Muscle layer of colon (tissue), 2 donors: ENCODE data around the gene IFNAR1.
"Not testable (repeated sequence)": the region's sequence is repeated elsewhere in the genome, so short reads cannot be mapped to it uniquely, and the experiment has no call there.

Experiments
- H3K27ac ChIP-seq: one replicate; pipeline ENCODE4 v1.7.0; 2013; ENCODE audit warnings: low read depth, mild to moderate bottlenecking, low read length, moderate library complexity
- H3K27me3 ChIP-seq, 2 donors: one replicate each; pipeline ENCODE4 v1.7.0; 2013; ENCODE audit warnings: low read length in 2 of 2, mild to moderate bottlenecking in 2 of 2; ENCODE audit not compliant: insufficient read depth in 2 of 2, control insufficient read depth in 1 of 2
- H3K36me3 ChIP-seq: one replicate; pipeline ENCODE4 v1.7.0; 2013; ENCODE audit warnings: mild to moderate bottlenecking, low read length; ENCODE audit not compliant: insufficient read depth
- H3K4me1 ChIP-seq: one replicate; pipeline ENCODE4 v1.7.0; 2013; ENCODE audit warnings: mild to moderate bottlenecking, low read length; ENCODE audit not compliant: insufficient read depth
- H3K4me3 ChIP-seq, 2 donors: one replicate each; pipeline ENCODE4 v1.7.0; 2013; ENCODE audit warnings: low read length in 2 of 2, low read depth in 1 of 2, mild to moderate bottlenecking in 1 of 2, moderate library complexity in 1 of 2
- H3K9ac ChIP-seq: one replicate; pipeline ENCODE4 v1.7.0; 2013; ENCODE audit warnings: low read length
- H3K9me3 ChIP-seq: one replicate; pipeline ENCODE4 v1.7.0; 2013; ENCODE audit warnings: mild to moderate bottlenecking, low read length
- donor health status: abdominal sarcoma.
- donor health status: Adenocarcinoma of cecum.

IFNAR1 gene

GRCh38 chr21:33369586-33369985, 44.8 kb downstream of the IFNAR1 start:
- Histone ChIP-seq H3K9me3 (peaks cover 4% of the 10 kb centered on the region), H3K27ac (no peak overlapping the region)

GRCh38 chr21:33370305-33370704, 45.5 kb downstream of the IFNAR1 start:
- Histone ChIP-seq H3K4me3 (no peak overlapping the region), H3K9ac (no peak overlapping the region), H3K36me3 (no peaks in the 10 kb centered on the region), H3K4me1 (no peaks in the 10 kb centered on the region), H3K9me3 (peaks cover 4% of the 10 kb centered on the region), H3K27me3 (no peaks in the 10 kb centered on the region), H3K27ac (no peak overlapping the region)

More at GRCh38 chr21:33369586-33369985, 44.8 kb downstream of the IFNAR1 start:
- Histone ChIP-seq H3K27me3 (no peaks in the 10 kb centered on the region), H3K4me3 (no peak overlapping the region), H3K9ac (no peak overlapping the region), H3K4me1 (no peaks in the 10 kb centered on the region), H3K36me3 (no peaks in the 10 kb centered on the region)

GRCh38 chr21:33371366-33371765, 46.6 kb downstream of the IFNAR1 start:
- Histone ChIP-seq H3K9me3 (peaks cover 4% of the 10 kb centered on the region), H3K27ac (no peak overlapping the region), H3K27me3 (no peaks in the 10 kb centered on the region), H3K36me3 (no peaks in the 10 kb centered on the region), H3K4me1 (no peaks in the 10 kb centered on the region), H3K9ac (no peak overlapping the region), H3K4me3 (no peak overlapping the region)

GRCh38 chr21:33372582-33372981, 47.8 kb downstream of the IFNAR1 start:
- Histone ChIP-seq H3K27me3 (no peaks in the 10 kb centered on the region), H3K9ac (no peak overlapping the region), H3K4me1 (no peaks in the 10 kb centered on the region), H3K4me3 (no peak overlapping the region), H3K36me3 (no peaks in the 10 kb centered on the region), H3K9me3 (peaks cover under 1% of the 10 kb centered on the region), H3K27ac (no peak overlapping the region)

- H3K27me3 ChIP-seq, result no peaks in the 10 kb centered on the region
- no peak overlapping the region for H3K4me3 ChIP-seq
- no peaks in the 10 kb centered on the region for H3K4me1 ChIP-seq
- no peaks in the 10 kb centered on the region for H3K9me3 ChIP-seq
- H3K36me3 ChIP-seq, result no peaks in the 10 kb centered on the region
- H3K9ac ChIP-seq, result no peak overlapping the region
- H3K27ac ChIP-seq, result no peak overlapping the region
Observed at GRCh38 chr21:33373451-33373850, 48.7 kb downstream of the IFNAR1 start.

- Histone ChIP-seq H3K4me1 (no peaks in the 10 kb centered on the region), H3K9me3 (no peaks in the 10 kb centered on the region), H3K36me3 (no peaks in the 10 kb centered on the region), H3K27me3 (no peaks in the 10 kb centered on the region), H3K9ac (no peak overlapping the region), H3K27ac (no peak overlapping the region), H3K4me3 (no peak overlapping the region)
Observed at GRCh38 chr21:33374080-33374449, 49.3 kb downstream of the IFNAR1 start.

GRCh38 chr21:33374450-33375096, 49.8 kb downstream of the IFNAR1 start:
- Histone ChIP-seq H3K9me3 (no peaks in the 10 kb centered on the region), H3K9ac (no peak overlapping the region), H3K27me3 (no peaks in the 10 kb centered on the region), H3K36me3 (no peaks in the 10 kb centered on the region), H3K4me3 (no peak overlapping the region), H3K27ac (no peak overlapping the region), H3K4me1 (peaks cover 1% of the 10 kb centered on the region)

GRCh38 chr21:33375101-33375644, 50.4 kb downstream of the IFNAR1 start:
- Histone ChIP-seq H3K36me3 (no peaks in the 10 kb centered on the region), H3K9me3 (no peaks in the 10 kb centered on the region), H3K27me3 (no peaks in the 10 kb centered on the region), H3K4me1 (peaks cover 7% of the 10 kb centered on the region), H3K4me3 (no peak overlapping the region), H3K27ac (no peak overlapping the region), H3K9ac (no peak overlapping the region)

GRCh38 chr21:33377221-33377920, 52.6 kb downstream of the IFNAR1 start:
- no peak overlapping the region for H3K4me3 ChIP-seq
- no peaks in the 10 kb centered on the region for H3K9me3 ChIP-seq
- peaks cover 14% of the 10 kb centered on the region for H3K4me1 ChIP-seq
- H3K36me3 ChIP-seq, result no peaks in the 10 kb centered on the region
- H3K9ac ChIP-seq, result no peak overlapping the region
- no peaks in the 10 kb centered on the region for H3K27me3 ChIP-seq
- H3K27ac ChIP-seq, result no peak overlapping the region

GRCh38 chr21:33378081-33378480, 53.3 kb downstream of the IFNAR1 start:
- Histone ChIP-seq H3K27ac (no peak overlapping the region), H3K4me3 (no peak overlapping the region), H3K9ac (no peak overlapping the region), H3K4me1 (peaks cover 17% of the 10 kb centered on the region), H3K27me3 (no peaks in the 10 kb centered on the region), H3K36me3 (no peaks in the 10 kb centered on the region), H3K9me3 (no peaks in the 10 kb centered on the region)

- peaks cover 20% of the 10 kb centered on the region for H3K4me1 ChIP-seq
- H3K36me3 ChIP-seq, H3K9me3 ChIP-seq, H3K27me3 ChIP-seq, H3K9ac ChIP-seq, H3K27ac ChIP-seq, H3K4me3 ChIP-seq: not testable (repeated sequence)
Observed at GRCh38 chr21:33379934-33380333, 55.2 kb downstream of the IFNAR1 start.
